HCT116 (cell line): ENCODE results near the gene RPL3. TPM values are rescaled to one million over a fixed set of nuclear protein-coding genes. Genes with fewer than 3 reads are reported as not detected.

Source experiments
- ATAC-seq: fragments of 200-7000 bp; cut with Tn5 transposase; 2 replicates; pipeline ENCODE4 v1.9.1; 2020; ENCODE audit warnings: mild to moderate bottlenecking, moderate library complexity
- BruUV-seq: library from RNA; stranded (reverse); fragments of 400-500 nt; replicated peaks from 2 replicates; lab custom pipeline; 2021; lab: Mats Ljungman, UMichigan
- CTCF ChIA-PET: fragments of 300-600 bp; sonication (Branson Sonifier 250); formaldehyde crosslinking; loops from one replicate; lab custom pipeline; 2021; ENCODE audit warnings: antibody characterized with exemption; lab: Charles Lee
- POLR2A ChIA-PET: fragments of 300-600, 350-600 bp; sonication (Branson Sonifier 250); formaldehyde crosslinking; loops from one replicate; lab custom pipeline; 2021; ENCODE audit warnings: antibody characterized with exemption; lab: Charles Lee
- RAD21 ChIA-PET, 2 experiments: fragments of 300-600 bp; sonication (Branson Sonifier 250); formaldehyde crosslinking; loops; one replicate each; lab custom pipeline; 2023; ENCODE audit warnings: low total read pairs in 2 of 2; ENCODE audit not compliant: uncharacterized antibody in 2 of 2, unreplicated experiment in 2 of 2, low non-redundant PET in 1 of 2; lab: Charles Lee
- DNase-seq: peaks from one replicate; pipeline ENCODE4 v3.0.0-alpha.2; 2010; ENCODE audit warnings: low read depth, low spot score
- H2AFZ ChIP-seq: fragments of 200-600 bp; shearing (Covaris generic), sonication (generic); 2 replicates; pipeline ENCODE4 v1.6.1; 2017; ENCODE audit warnings: low read depth, mixed run types, mixed read lengths, antibody characterized with exemption, low read length; ENCODE audit not compliant: poor library complexity, severe bottlenecking
- H3K27ac ChIP-seq: 2 replicates; pipeline ENCODE4 v1.5.1; 2012; ENCODE audit warnings: low read depth, low read length
- H3K27me3 ChIP-seq: fragments of 200-600 bp; sonication (generic); 2 replicates; pipeline ENCODE4 v1.6.1; 2016; ENCODE audit warnings: mixed run types, low read length, mixed read lengths; ENCODE audit not compliant: insufficient read depth
- H3K36me3 ChIP-seq, 2 experiments: fragments of 200-500 bp in 1 of 2; fragments of 200-600 bp in 1 of 2; sonication (Bioruptor generic) in 1 of 2; sonication (generic) in 1 of 2; 2 replicates each; pipeline versions ENCODE4 v1.5.1 to v1.6.1; 2014 to 2016; ENCODE audit warnings: low read length in 2 of 2, inconsistent platforms in 1 of 2, mixed read lengths in 1 of 2, mixed run types in 1 of 2; ENCODE audit not compliant: insufficient read depth in 2 of 2, control insufficient read depth in 1 of 2
- H3K4me1 ChIP-seq, 2 experiments: fragments of 200-600 bp in 1 of 2; sonication (generic) in 1 of 2; 2 replicates each; pipeline versions ENCODE4 v1.5.1 to v1.6.1; 2012 to 2017; ENCODE audit warnings: low read length in 2 of 2, inconsistent platforms in 1 of 2, mild to moderate bottlenecking in 1 of 2, mixed read lengths in 1 of 2, mixed run types in 1 of 2, moderate library complexity in 1 of 2; ENCODE audit not compliant: insufficient read depth in 2 of 2, control insufficient read depth in 1 of 2
- H3K4me2 ChIP-seq: fragments of 200-600 bp; sonication (generic); 2 replicates; pipeline ENCODE4 v1.6.1; 2017; ENCODE audit warnings: mixed run types, low read length, mixed read lengths
- H3K4me3 ChIP-seq, 2 experiments: fragments of 200-600 bp in 1 of 2; sonication (generic) in 1 of 2; replicated peaks in 1 of 2; 2 replicates each; pipeline ENCODE4 v1.5.1; 2011 to 2016; ENCODE audit warnings: low read length in 2 of 2, control low read depth in 1 of 2, low read depth in 1 of 2, mild to moderate bottlenecking in 1 of 2, mixed read lengths in 1 of 2, mixed run types in 1 of 2
- H3K79me2 ChIP-seq: fragments of 200-600 bp; sonication (generic); 2 replicates; pipeline ENCODE4 v1.6.1; 2017; ENCODE audit warnings: mild to moderate bottlenecking, mixed run types, low read length, moderate library complexity, mixed read lengths; ENCODE audit not compliant: insufficient read depth
- H3K9ac ChIP-seq: fragments of 200-600 bp; sonication (generic); 2 replicates; pipeline ENCODE4 v1.6.1; 2016; ENCODE audit warnings: low read length, mixed read lengths
- H3K9me2 ChIP-seq: fragments of 200-600 bp; sonication (generic), shearing (Covaris generic); 2 replicates; pipeline ENCODE4 v1.6.1; 2017; ENCODE audit warnings: mixed run types, mild to moderate bottlenecking, moderate library complexity; ENCODE audit not compliant: insufficient read depth
- H3K9me3 ChIP-seq, 2 experiments: fragments of 200-500 bp in 1 of 2; fragments of 200-600 bp in 1 of 2; sonication (Bioruptor generic) in 1 of 2; sonication (generic) in 1 of 2; 2 replicates each; pipeline ENCODE4 v1.6.1; 2014 to 2017; ENCODE audit warnings: low read length in 2 of 2, mixed read lengths in 2 of 2, inconsistent platforms in 1 of 2, low read depth in 1 of 2, mild to moderate bottlenecking in 1 of 2, mixed run types in 1 of 2, moderate library complexity in 1 of 2; ENCODE audit not compliant: control insufficient read depth in 1 of 2, insufficient read depth in 1 of 2
- H4K20me1 ChIP-seq: fragments of 200-600 bp; sonication (generic), shearing (Covaris generic); 2 replicates; pipeline ENCODE4 v1.6.1; 2017; ENCODE audit warnings: mixed run types, mild to moderate bottlenecking, moderate library complexity; ENCODE audit not compliant: insufficient read depth
- ATF3 ChIP-seq: IDR thresholded peaks from 2 replicates; pipeline ENCODE4 v1.6.1; 2012
- CBX3 ChIP-seq: IDR thresholded peaks from 2 replicates; pipeline ENCODE4 v1.6.1; 2012; ENCODE audit warnings: low read depth
- CEBPB ChIP-seq: IDR thresholded peaks from 2 replicates; pipeline ENCODE4 v1.6.1; 2012; ENCODE audit warnings: low read depth
- CTCF ChIP-seq, 3 experiments: fragments of 200-600 bp in 1 of 3; sonication (generic) in 1 of 3; IDR thresholded peaks in 2 of 3; conservative IDR thresholded peaks in 1 of 3; 2 replicates each; pipeline ENCODE4 v1.5.1; 2012 to 2017; ENCODE audit warnings: low read depth in 2 of 3, low read length in 2 of 3, antibody characterized with exemption in 1 of 3, borderline replicate concordance in 1 of 3, control low read depth in 1 of 3, mild to moderate bottlenecking in 1 of 3, mixed read lengths in 1 of 3, mixed run types in 1 of 3, moderate library complexity in 1 of 3; ENCODE audit not compliant: insufficient read depth in 1 of 3
- EGR1 ChIP-seq: IDR thresholded peaks from 2 replicates; pipeline ENCODE4 v1.6.1; 2012; ENCODE audit warnings: low read depth
- ELF1 ChIP-seq: IDR thresholded peaks from 2 replicates; pipeline ENCODE4 v1.6.1; 2012; ENCODE audit warnings: low read depth, borderline replicate concordance
- EZH2 ChIP-seq: fragments of 200-600 bp; sonication (generic); IDR thresholded peaks from 2 replicates; pipeline ENCODE4 v1.6.1; 2017; ENCODE audit warnings: antibody characterized with exemption, mixed run types
- EZH2phosphoT487 ChIP-seq: fragments of 200-600 bp; IDR thresholded peaks from 2 replicates; pipeline ENCODE4 v1.6.1; 2018; ENCODE audit warnings: antibody characterized with exemption, borderline replicate concordance
- JUND ChIP-seq: IDR thresholded peaks from 2 replicates; pipeline ENCODE4 v1.6.1; 2012
- MAX ChIP-seq: IDR thresholded peaks from 2 replicates; pipeline ENCODE4 v1.6.1; 2012
- POLR2A ChIP-seq: IDR thresholded peaks from 2 replicates; pipeline ENCODE4 v1.7.0; 2011; ENCODE audit warnings: borderline replicate concordance; ENCODE audit not compliant: insufficient read depth, insufficient read length; ENCODE audit errors: extremely low read depth
- RAD21 ChIP-seq: IDR thresholded peaks from 2 replicates; pipeline ENCODE4 v1.6.1; 2012; ENCODE audit warnings: low read depth, mild to moderate bottlenecking
- REST ChIP-seq: IDR thresholded peaks from 2 replicates; pipeline ENCODE4 v1.6.1; 2012; ENCODE audit warnings: low read depth
- SP1 ChIP-seq: IDR thresholded peaks from 2 replicates; pipeline ENCODE4 v1.6.1; 2012; ENCODE audit warnings: low read depth
- SRF ChIP-seq: IDR thresholded peaks from 2 replicates; pipeline ENCODE4 v1.6.1; 2012; ENCODE audit warnings: low read depth
- TCF7L2 ChIP-seq: IDR thresholded peaks from 2 replicates; pipeline ENCODE4 v1.7.0; 2011; ENCODE audit warnings: borderline replicate concordance, inconsistent platforms; ENCODE audit not compliant: insufficient read depth, insufficient read length; ENCODE audit errors: extremely low read depth
- YY1 ChIP-seq: IDR thresholded peaks from 2 replicates; pipeline ENCODE4 v1.6.1; 2011; ENCODE audit warnings: low read length, low read depth, moderate library complexity, mild to moderate bottlenecking; ENCODE audit not compliant: insufficient replicate concordance; ENCODE audit errors: extremely low read depth
- ZNF274 ChIP-seq: fragments of 200-500 bp; sonication (Bioruptor generic); IDR thresholded peaks from 2 replicates; pipeline ENCODE4 v1.6.1; 2014; ENCODE audit warnings: mild to moderate bottlenecking, low read depth, low read length, inconsistent platforms
- intact Hi-C: fragments of 100-400 bp; cut with micrococcal nuclease; formaldehyde crosslinking; loops from 2 replicates; pipeline ENCODE4 v1.10.0; 2022
- total RNA-seq: library from RNA; stranded (reverse); gene quantifications from one replicate; pipeline ENCODE4 v1.2.1, GENCODE V29; 2021; ENCODE audit not compliant: unreplicated experiment

RPL3 gene
- total RNA-seq, 1 experiment from 2014 or later, result 2,966 TPM

GRCh38 chr22:39288135-39288898 is 31.1 kb downstream of the RPL3 start:
- TF ChIP-seq SP1 (no peak), CTCF (IDR thresholded peaks at IDR 0.05 in 2 of 3, conservative IDR thresholded peaks at IDR 0.05 in 1 of 3; ENCODE audit: borderline replicate concordance in 1 of 3, insufficient read depth in 1 of 3, low read depth in 2 of 3, low read length in 2 of 3) (no peak), YY1 (no peak), JUND (no peak), POLR2A (no peak), ELF1 (no peak), ZNF274 (no peak), EGR1 (no peak), MAX (no peak), REST (no peak), SRF (no peak), EZH2 (no peak), TCF7L2 (no peak), CEBPB (no peak), RAD21 (no peak), ATF3 (no peak), EZH2phosphoT487 (no peak), CBX3 (no peak)
- H4K20me1 ChIP-seq, result no peaks in the 10 kb centered on the region
- peaks cover 37 to 53% of the 10 kb centered on the region in 2 experiments for H3K4me1 ChIP-seq
- no peaks in the 10 kb centered on the region for H3K79me2 ChIP-seq
- no peak overlapping the region for H3K9ac ChIP-seq
- POLR2A ChIA-PET, result no interaction called here
- no peaks in the 10 kb centered on the region for H3K27me3 ChIP-seq
- no peak for DNase-seq
- H3K36me3 ChIP-seq, result no peaks in the 10 kb centered on the region
- intact Hi-C loops, result no loop called here
- no peak overlapping the region for H2AFZ ChIP-seq
- no peak overlapping the region for H3K4me3 ChIP-seq
- H3K9me2 ChIP-seq, result no peaks in the 10 kb centered on the region
- RAD21 ChIA-PET, result interaction anchor here in 1 of 2 experiments (0.7 kb wide), 1 partner anchor 153 kb away, joined by 3 read pairs; no protein-coding TSS in a partner anchor
- H3K4me2 ChIP-seq, result no peak overlapping the region
- peaks cover 0 to 11% of the 10 kb centered on the region in 2 experiments; a peak in 1 of 4 replicates for H3K9me3 ChIP-seq
- no peak overlapping the region for H3K27ac ChIP-seq
- BruUV-seq, result no TSS peak
- no peak for ATAC-seq
- CTCF ChIA-PET, result no interaction called here
